SK-N-MC (cell line): Measurements from ENCODE around the gene ZDHHC22.

Experiments used
- DNase-seq: peaks from one replicate; pipeline ENCODE4 v3.0.0-alpha.2; 2011; ENCODE audit warnings: low read depth, low spot score
- H3K27ac ChIP-seq: fragments of 200-600 bp; sonication (generic); 2 replicates; pipeline ENCODE4 v1.5.1; 2016; ENCODE audit warnings: mixed run types
- H3K36me3 ChIP-seq: fragments of 200-600 bp; sonication (generic); 2 replicates; pipeline ENCODE4 v1.6.1; 2017; ENCODE audit warnings: antibody characterized with exemption, low read length, mixed read lengths; ENCODE audit not compliant: insufficient read depth
- H3K4me3 ChIP-seq: fragments of 200-600 bp; sonication (generic); 2 replicates; pipeline ENCODE4 v1.5.1; 2016
- H3K9ac ChIP-seq: fragments of 200-600 bp; sonication (generic); 2 replicates; pipeline ENCODE4 v1.8.0; 2017; ENCODE audit warnings: mixed run types, mixed read lengths; ENCODE audit not compliant: insufficient read length
- H3K9me3 ChIP-seq: fragments of 200-600 bp; sonication (generic); 2 replicates; pipeline ENCODE4 v1.6.1; 2017; ENCODE audit warnings: low read depth, mild to moderate bottlenecking, antibody characterized with exemption, low read length, moderate library complexity, mixed read lengths
- EZH2 ChIP-seq: fragments of 200-600 bp; sonication (generic); IDR thresholded peaks from one replicate; pipeline ENCODE4 v1.6.1; 2017; ENCODE audit warnings: antibody characterized with exemption
- FOXP2 ChIP-seq: optimal IDR thresholded peaks from 2 replicates; pipeline ENCODE3; 2011; ENCODE audit warnings: mild to moderate bottlenecking, moderate library complexity; ENCODE audit not compliant: insufficient read depth; ENCODE audit errors: extremely low read length, control extremely low read depth
- POLR2AphosphoS5 ChIP-seq: IDR thresholded peaks from 2 replicates; pipeline ENCODE4 v1.6.1; 2012; ENCODE audit warnings: mild to moderate bottlenecking, low read depth, low read length, borderline replicate concordance

Gene ZDHHC22

DNA sequence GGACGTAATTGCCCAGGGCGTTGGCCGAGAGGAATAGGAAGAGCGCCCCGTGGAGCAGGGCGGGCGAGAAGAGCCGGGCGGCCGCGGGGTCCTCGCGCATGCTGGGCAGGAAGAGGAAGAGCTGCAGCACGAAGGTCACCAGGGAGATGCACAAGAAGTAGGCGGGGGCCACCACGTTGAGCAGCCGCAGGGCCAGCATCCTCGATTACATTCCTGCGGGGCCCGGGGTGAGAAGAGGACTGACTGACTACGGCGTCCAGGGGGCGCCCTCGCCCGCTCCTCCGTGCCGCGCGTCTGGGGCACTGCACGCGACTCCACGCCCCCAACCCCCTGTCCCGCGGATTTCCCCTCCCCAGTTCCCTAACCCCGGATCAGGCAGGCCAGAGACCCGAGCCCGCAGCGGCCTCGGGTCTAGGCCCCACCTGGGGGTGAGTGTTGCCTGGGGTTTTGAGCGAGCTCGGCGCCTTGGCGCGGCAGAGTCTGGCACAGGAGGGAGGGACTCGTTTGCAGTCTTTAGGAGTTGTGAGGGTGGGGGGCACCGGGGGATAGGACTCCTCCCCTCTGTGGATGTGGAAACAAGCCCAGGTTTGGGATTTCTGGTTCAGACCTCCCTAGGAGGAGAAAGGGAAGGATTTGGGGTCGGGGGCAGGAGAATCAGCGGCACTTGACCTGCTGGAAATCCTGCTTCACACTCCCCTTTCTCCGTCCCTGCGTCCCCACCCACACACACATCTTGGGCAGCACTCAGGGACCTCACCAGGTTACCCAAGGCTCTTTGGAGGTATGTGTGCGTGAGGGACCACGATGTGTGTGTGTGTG, 1.8 kb downstream of the ZDHHC22 start:
- TF ChIP-seq EZH2 = no peak
- no peak for TF ChIP-seq POLR2AphosphoS5
- no peak for TF ChIP-seq FOXP2
- no peaks in the 10 kb centered on the region for H3K9me3 ChIP-seq
- no peak for DNase-seq
- H3K9ac ChIP-seq = no peak overlapping the region
- H3K27ac ChIP-seq = no peak overlapping the region
- H3K36me3 ChIP-seq = no peaks in the 10 kb centered on the region
- peak overlapping the region; percentile 64 for H3K4me3 ChIP-seq

GRCh38 chr14:77139022-77139421, 2.6 kb downstream of the ZDHHC22 start:
- DNase-seq = no peak
- Histone ChIP-seq H3K9ac (no peak overlapping the region), H3K27ac (no peak overlapping the region), H3K9me3 (no peaks in the 10 kb centered on the region), H3K4me3 (no peak overlapping the region), H3K36me3 (no peaks in the 10 kb centered on the region)
- TF ChIP-seq FOXP2 (no peak), EZH2 (no peak), POLR2AphosphoS5 (no peak)

- no peak overlapping the region for H3K4me3 ChIP-seq
- DNase-seq = peak; percentile 28
- TF ChIP-seq FOXP2 (no peak), POLR2AphosphoS5 (no peak), EZH2 (no peak)
- no peaks in the 10 kb centered on the region for H3K36me3 ChIP-seq
- H3K27ac ChIP-seq = no peak overlapping the region
- no peaks in the 10 kb centered on the region for H3K9me3 ChIP-seq
- H3K9ac ChIP-seq = no peak overlapping the region
Measured at GRCh38 chr14:77133720-77134338, 7.8 kb downstream of the ZDHHC22 start.

- DNase-seq = no peak
- no peaks in the 10 kb centered on the region for H3K36me3 ChIP-seq
- no peak overlapping the region for H3K4me3 ChIP-seq
- no peak overlapping the region for H3K27ac ChIP-seq
- no peaks in the 10 kb centered on the region for H3K9me3 ChIP-seq
- no peak for TF ChIP-seq EZH2
- no peak for TF ChIP-seq FOXP2
- TF ChIP-seq POLR2AphosphoS5 = no peak
- H3K9ac ChIP-seq = no peak overlapping the region
Measured at GRCh38 chr14:77131871-77132486, 9.6 kb downstream of the ZDHHC22 start.

DNA sequence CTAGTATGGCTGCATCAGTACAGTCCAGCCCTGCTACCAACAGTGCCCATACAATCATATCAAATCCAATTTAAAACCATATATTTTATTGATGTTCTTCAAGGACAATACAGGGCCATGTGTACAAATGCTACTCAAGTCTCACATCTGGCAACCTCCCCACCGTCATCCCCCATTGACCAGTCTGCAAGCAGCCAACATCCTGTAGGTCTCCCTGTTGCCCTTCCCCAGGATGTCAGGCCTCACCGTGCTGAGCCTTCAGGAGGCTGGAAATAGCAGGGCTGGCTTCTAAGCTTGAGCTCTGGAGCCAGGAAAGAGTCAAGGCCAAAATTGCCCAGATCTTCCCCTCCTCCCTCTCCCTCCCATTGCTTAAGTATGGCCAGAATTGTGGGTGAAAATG, 10.4 kb downstream of the ZDHHC22 start:
- H3K9me3 ChIP-seq = no peaks in the 10 kb centered on the region
- H3K4me3 ChIP-seq = no peak overlapping the region
- no peak for DNase-seq
- TF ChIP-seq FOXP2 (no peak), POLR2AphosphoS5 (no peak), EZH2 (no peak)
- H3K27ac ChIP-seq = no peak overlapping the region
- H3K36me3 ChIP-seq = no peaks in the 10 kb centered on the region
- H3K9ac ChIP-seq = no peak overlapping the region

DNA sequence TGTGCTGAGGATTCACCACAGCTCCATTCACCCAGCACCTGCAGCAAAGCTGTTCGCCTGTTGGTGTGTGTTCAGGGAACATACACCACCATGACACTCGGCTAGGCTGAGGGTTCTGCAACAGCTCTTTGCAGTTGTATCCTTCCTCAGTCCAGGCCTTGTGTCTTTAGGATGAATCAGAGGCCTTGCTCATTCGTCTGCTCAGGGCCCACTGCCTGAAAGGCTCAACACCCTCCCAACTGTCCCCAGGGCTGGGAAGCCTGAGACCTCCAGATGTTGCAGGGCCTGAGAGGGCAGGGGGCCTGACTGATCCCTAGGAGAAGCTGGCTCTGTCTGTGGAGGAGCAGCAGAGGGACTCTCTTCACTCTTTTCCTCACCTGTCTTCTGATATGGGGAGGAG, 11.2 kb downstream of the ZDHHC22 start:
- no peak for DNase-seq
- Histone ChIP-seq H3K9ac (no peak overlapping the region), H3K27ac (no peak overlapping the region), H3K9me3 (no peaks in the 10 kb centered on the region), H3K4me3 (no peak overlapping the region), H3K36me3 (no peaks in the 10 kb centered on the region)
- TF ChIP-seq POLR2AphosphoS5 = no peak
- no peak for TF ChIP-seq EZH2
- TF ChIP-seq FOXP2 = no peak

GRCh38 chr14:77128414-77128891, 13.1 kb downstream of the ZDHHC22 start:
- H3K27ac ChIP-seq = no peak overlapping the region
- TF ChIP-seq EZH2 (no peak), FOXP2 (no peak), POLR2AphosphoS5 (no peak)
- no peak overlapping the region for H3K9ac ChIP-seq
- H3K36me3 ChIP-seq = no peaks in the 10 kb centered on the region
- no peaks in the 10 kb centered on the region for H3K9me3 ChIP-seq
- no peak for DNase-seq
- no peak overlapping the region for H3K4me3 ChIP-seq

- no peak for DNase-seq
- no peak overlapping the region for H3K27ac ChIP-seq
- TF ChIP-seq EZH2 = no peak
- TF ChIP-seq POLR2AphosphoS5 = no peak
- TF ChIP-seq FOXP2 = no peak
- no peak overlapping the region for H3K4me3 ChIP-seq
- no peak overlapping the region for H3K9ac ChIP-seq
- H3K36me3 ChIP-seq = no peaks in the 10 kb centered on the region
- H3K9me3 ChIP-seq = no peaks in the 10 kb centered on the region
Measured at GRCh38 chr14:77126461-77126990, 15.1 kb downstream of the ZDHHC22 start.
